ENCODE results near the gene LRRC8C. TPM values are rescaled to one million over a fixed set of nuclear protein-coding genes. Genes with fewer than 3 reads are reported as not detected.

The LRRC8C gene
- total and polyA plus RNA-seq, 2 donors = 5.5 to 6.6 TPM

GRCh38 chr1:89737985-89738510, 105.1 kb downstream of the LRRC8C start:
- H3K4me3 ChIP-seq (ENCODE audit: low read length in 2 of 2) = no peak overlapping the region
- H3K9me3 ChIP-seq (ENCODE audit: control insufficient read depth in 2 of 2, insufficient read depth in 1 of 2, low read length in 1 of 2) = peaks cover 0 to 3% of the 10 kb centered on the region in 2 donors
- 98% methylated on average over 10 of the region's 10 CpGs for WGBS
- H3K4me1 ChIP-seq (ENCODE audit: control insufficient read depth in 2 of 2, insufficient read depth in 2 of 2, low read length in 2 of 2) = peaks cover 0 to 6% of the 10 kb centered on the region in 2 donors
- H3K36me3 ChIP-seq (ENCODE audit: control insufficient read depth in 2 of 2, insufficient read depth in 2 of 2, low read length in 1 of 2) = no peaks in the 10 kb centered on the region
- no peak for DNase-seq (ENCODE audit: low read depth in 6 of 9, low spot score in 9 of 9)
- H3K27ac ChIP-seq (ENCODE audit: low read depth in 1 of 2, low read length in 1 of 2) = no peak overlapping the region
- no peaks in the 10 kb centered on the region for H3K27me3 ChIP-seq (ENCODE audit: control insufficient read depth in 2 of 2, insufficient read depth in 1 of 2, low read length in 1 of 2)

GRCh38 chr1:89739013-89739843, 106.3 kb downstream of the LRRC8C start:
- no peak overlapping the region for H3K4me3 ChIP-seq (ENCODE audit: low read length in 2 of 2)
- H3K4me1 ChIP-seq (ENCODE audit: control insufficient read depth in 2 of 2, insufficient read depth in 2 of 2, low read length in 2 of 2) = peaks cover 0 to 6% of the 10 kb centered on the region in 2 donors
- H3K36me3 ChIP-seq (ENCODE audit: control insufficient read depth in 2 of 2, insufficient read depth in 2 of 2, low read length in 1 of 2) = no peaks in the 10 kb centered on the region
- WGBS = 91% methylated on average over 10 of the region's 10 CpGs
- no peak for DNase-seq (ENCODE audit: low read depth in 6 of 9, low spot score in 9 of 9)
- no peaks in the 10 kb centered on the region for H3K27me3 ChIP-seq (ENCODE audit: control insufficient read depth in 2 of 2, insufficient read depth in 1 of 2, low read length in 1 of 2)
- H3K27ac ChIP-seq (ENCODE audit: low read depth in 1 of 2, low read length in 1 of 2) = peak overlapping the region in 1 of 2 donors; percentile 67
- peaks cover 0 to 3% of the 10 kb centered on the region in 2 donors for H3K9me3 ChIP-seq (ENCODE audit: control insufficient read depth in 2 of 2, insufficient read depth in 1 of 2, low read length in 1 of 2)

- Histone ChIP-seq H3K4me3 (ENCODE audit: low read length in 2 of 2) (no peak overlapping the region), H3K27ac (ENCODE audit: low read depth in 1 of 2, low read length in 1 of 2) (no peak overlapping the region)
Observed at GRCh38 chr1:89739844-89740216, 106.9 kb downstream of the LRRC8C start.

GRCh38 chr1:89743788-89744187, 110.9 kb downstream of the LRRC8C start:
- no peak overlapping the region for H3K27ac ChIP-seq (ENCODE audit: low read depth in 1 of 2, low read length in 1 of 2)
- H3K4me3 ChIP-seq (ENCODE audit: low read length in 2 of 2) = no peak overlapping the region
- WGBS = 98% methylated on average over 4 of the region's 4 CpGs
- DNase-seq (ENCODE audit: low read depth in 6 of 9, low spot score in 9 of 9) = no peak
- no peaks in the 10 kb centered on the region for H3K36me3 ChIP-seq (ENCODE audit: control insufficient read depth in 2 of 2, insufficient read depth in 2 of 2, low read length in 1 of 2)
- H3K4me1 ChIP-seq (ENCODE audit: control insufficient read depth in 2 of 2, insufficient read depth in 2 of 2, low read length in 2 of 2) = peaks cover 0 to 6% of the 10 kb centered on the region in 2 donors
- H3K9me3 ChIP-seq (ENCODE audit: control insufficient read depth in 2 of 2, insufficient read depth in 1 of 2, low read length in 1 of 2) = peaks cover 0 to 3% of the 10 kb centered on the region in 2 donors
- H3K27me3 ChIP-seq (ENCODE audit: control insufficient read depth in 2 of 2, insufficient read depth in 1 of 2, low read length in 1 of 2) = no peaks in the 10 kb centered on the region

More at GRCh38 chr1:89739844-89740216, 106.9 kb downstream of the LRRC8C start:
- Histone ChIP-seq H3K36me3 (ENCODE audit: control insufficient read depth in 2 of 2, insufficient read depth in 2 of 2, low read length in 1 of 2) (no peaks in the 10 kb centered on the region), H3K9me3 (ENCODE audit: control insufficient read depth in 2 of 2, insufficient read depth in 1 of 2, low read length in 1 of 2) (peaks cover 0 to 3% of the 10 kb centered on the region in 2 donors), H3K4me1 (ENCODE audit: control insufficient read depth in 2 of 2, insufficient read depth in 2 of 2, low read length in 2 of 2) (peaks cover 0 to 6% of the 10 kb centered on the region in 2 donors), H3K27me3 (ENCODE audit: control insufficient read depth in 2 of 2, insufficient read depth in 1 of 2, low read length in 1 of 2) (no peaks in the 10 kb centered on the region)
- 86% methylated on average over 1 of the region's 1 CpG for WGBS
- no peak for DNase-seq (ENCODE audit: low read depth in 6 of 9, low spot score in 9 of 9)

- no peaks in the 10 kb centered on the region for H3K4me1 ChIP-seq (ENCODE audit: control insufficient read depth in 2 of 2, insufficient read depth in 2 of 2, low read length in 2 of 2)
- WGBS = 96% methylated on average over 3 of the region's 4 CpGs
- no peaks in the 10 kb centered on the region for H3K9me3 ChIP-seq (ENCODE audit: control insufficient read depth in 2 of 2, insufficient read depth in 1 of 2, low read length in 1 of 2)
- no peaks in the 10 kb centered on the region for H3K27me3 ChIP-seq (ENCODE audit: control insufficient read depth in 2 of 2, insufficient read depth in 1 of 2, low read length in 1 of 2)
- no peak overlapping the region for H3K27ac ChIP-seq (ENCODE audit: low read depth in 1 of 2, low read length in 1 of 2)
- no peak for DNase-seq (ENCODE audit: low read depth in 6 of 9, low spot score in 9 of 9)
- H3K4me3 ChIP-seq (ENCODE audit: low read length in 2 of 2) = no peak overlapping the region
- no peaks in the 10 kb centered on the region for H3K36me3 ChIP-seq (ENCODE audit: control insufficient read depth in 2 of 2, insufficient read depth in 2 of 2, low read length in 1 of 2)
Observed at GRCh38 chr1:89746424-89747149, 113.7 kb downstream of the LRRC8C start.

- Histone ChIP-seq H3K4me3 (ENCODE audit: low read length in 2 of 2) (no peak overlapping the region), H3K27ac (ENCODE audit: low read depth in 1 of 2, low read length in 1 of 2) (peak overlapping the region in 1 of 2 donors; percentile 33), H3K27me3 (ENCODE audit: control insufficient read depth in 2 of 2, insufficient read depth in 1 of 2, low read length in 1 of 2) (no peaks in the 10 kb centered on the region), H3K4me1 (ENCODE audit: control insufficient read depth in 2 of 2, insufficient read depth in 2 of 2, low read length in 2 of 2) (peaks cover 9 to 29% of the 10 kb centered on the region in 2 donors), H3K36me3 (ENCODE audit: control insufficient read depth in 2 of 2, insufficient read depth in 2 of 2, low read length in 1 of 2) (no peaks in the 10 kb centered on the region), H3K9me3 (ENCODE audit: control insufficient read depth in 2 of 2, insufficient read depth in 1 of 2, low read length in 1 of 2) (no peaks in the 10 kb centered on the region)
- no peak for DNase-seq (ENCODE audit: low read depth in 6 of 9, low spot score in 9 of 9)
Observed at GRCh38 chr1:89753761-89754160, 120.8 kb downstream of the LRRC8C start.

- Histone ChIP-seq H3K4me3 (ENCODE audit: low read length in 2 of 2) (no peak overlapping the region), H3K9me3 (ENCODE audit: control insufficient read depth in 2 of 2, insufficient read depth in 1 of 2, low read length in 1 of 2) (no peaks in the 10 kb centered on the region), H3K36me3 (ENCODE audit: control insufficient read depth in 2 of 2, insufficient read depth in 2 of 2, low read length in 1 of 2) (no peaks in the 10 kb centered on the region), H3K27ac (ENCODE audit: low read depth in 1 of 2, low read length in 1 of 2) (peak overlapping the region in 1 of 2 donors; percentile 33), H3K27me3 (ENCODE audit: control insufficient read depth in 2 of 2, insufficient read depth in 1 of 2, low read length in 1 of 2) (no peaks in the 10 kb centered on the region), H3K4me1 (ENCODE audit: control insufficient read depth in 2 of 2, insufficient read depth in 2 of 2, low read length in 2 of 2) (peaks cover 9 to 29% of the 10 kb centered on the region in 2 donors)
- DNase-seq (ENCODE audit: low read depth in 6 of 9, low spot score in 9 of 9) = peak in 1 of 9 donors; percentile 54
- WGBS = 94% methylated on average over 2 of the region's 2 CpGs
Observed at GRCh38 chr1:89754518-89754917, 121.6 kb downstream of the LRRC8C start.

GRCh38 chr1:89755591-89755990, 122.7 kb downstream of the LRRC8C start:
- no peak overlapping the region for H3K27ac ChIP-seq (ENCODE audit: low read depth in 1 of 2, low read length in 1 of 2)
- DNase-seq (ENCODE audit: low read depth in 6 of 9, low spot score in 9 of 9) = no peak
- peaks cover 9 to 29% of the 10 kb centered on the region in 2 donors for H3K4me1 ChIP-seq (ENCODE audit: control insufficient read depth in 2 of 2, insufficient read depth in 2 of 2, low read length in 2 of 2)
- 99% methylated on average over 3 of the region's 3 CpGs for WGBS
- H3K27me3 ChIP-seq (ENCODE audit: control insufficient read depth in 2 of 2, insufficient read depth in 1 of 2, low read length in 1 of 2) = no peaks in the 10 kb centered on the region
- H3K4me3 ChIP-seq (ENCODE audit: low read length in 2 of 2) = no peak overlapping the region
- no peaks in the 10 kb centered on the region for H3K9me3 ChIP-seq (ENCODE audit: control insufficient read depth in 2 of 2, insufficient read depth in 1 of 2, low read length in 1 of 2)
- no peaks in the 10 kb centered on the region for H3K36me3 ChIP-seq (ENCODE audit: control insufficient read depth in 2 of 2, insufficient read depth in 2 of 2, low read length in 1 of 2)

GRCh38 chr1:89757532-89757931, 124.6 kb downstream of the LRRC8C start:
- Histone ChIP-seq H3K27ac (ENCODE audit: low read depth in 1 of 2, low read length in 1 of 2) (peak overlapping the region; percentile 78 to 88), H3K4me1 (ENCODE audit: control insufficient read depth in 2 of 2, insufficient read depth in 2 of 2, low read length in 2 of 2) (peaks cover 9 to 38% of the 10 kb centered on the region in 2 donors), H3K4me3 (ENCODE audit: low read length in 2 of 2) (peak overlapping the region; percentile 3 to 22), H3K27me3 (ENCODE audit: control insufficient read depth in 2 of 2, insufficient read depth in 1 of 2, low read length in 1 of 2) (peaks cover 0 to 2% of the 10 kb centered on the region in 2 donors), H3K36me3 (ENCODE audit: control insufficient read depth in 2 of 2, insufficient read depth in 2 of 2, low read length in 1 of 2) (no peaks in the 10 kb centered on the region), H3K9me3 (ENCODE audit: control insufficient read depth in 2 of 2, insufficient read depth in 1 of 2, low read length in 1 of 2) (peaks cover 0 to 2% of the 10 kb centered on the region in 2 donors)
- WGBS = 10% methylated on average over 5 of the region's 5 CpGs
- DNase-seq (ENCODE audit: low read depth in 6 of 9, low spot score in 9 of 9) = peak in 5 of 9 donors; percentile 40 to 82 (median 52)

Measured in thymus (tissue), 11 donors.